ENCODE measurements around the gene SNAP23.
A peak's percentile ranks its signal among the peaks of the same experiment; 100 is the strongest.

SNAP23 gene

DNA sequence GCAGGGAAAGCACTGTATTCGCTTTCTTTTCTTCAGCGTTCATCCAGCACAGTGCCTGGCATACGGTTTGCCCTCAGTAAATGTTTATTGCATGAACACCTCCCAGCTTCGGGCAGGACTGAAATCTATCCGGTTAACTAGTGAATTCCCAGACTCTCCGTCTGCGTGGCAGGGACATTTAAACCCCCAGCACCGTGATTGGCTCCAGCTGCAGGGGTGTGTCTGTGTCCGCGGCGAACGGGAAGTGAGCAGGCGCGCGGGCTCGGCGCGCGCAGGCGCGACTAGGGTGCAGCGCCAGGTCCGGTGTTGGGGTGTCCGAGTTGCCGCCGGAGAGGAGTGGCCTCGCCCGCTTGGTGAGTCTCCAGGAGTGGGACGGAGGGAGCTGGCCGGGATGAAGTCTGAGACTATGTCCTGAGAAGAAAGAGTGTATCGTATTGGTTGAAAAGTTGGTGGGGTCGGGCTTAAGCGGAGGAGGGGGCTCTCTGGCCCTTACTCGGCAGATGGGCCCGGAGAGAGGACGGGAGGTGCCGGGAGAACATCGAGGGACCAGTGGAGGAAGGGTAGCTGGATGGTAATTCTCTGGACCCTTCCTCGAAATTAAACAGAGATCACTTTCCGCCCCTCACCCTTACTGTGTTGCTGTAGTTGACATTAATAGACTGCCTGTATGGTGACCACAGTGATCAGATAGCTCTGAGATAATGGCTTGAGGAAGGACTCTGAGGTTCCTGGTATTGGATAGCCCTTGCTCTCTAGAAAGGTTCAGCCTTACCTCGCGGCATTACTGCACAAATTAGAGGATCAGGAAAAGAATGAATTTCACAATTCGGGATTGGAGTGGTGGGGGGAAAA is at the start of gene SNAP23:
SNAP23 (plus strand) TSS at position 274 of the 852 bp plus-strand sequence. CDS start 16,213 bp downstream, outside the sequence.
- DNase-seq = peak; percentile 98

DNA sequence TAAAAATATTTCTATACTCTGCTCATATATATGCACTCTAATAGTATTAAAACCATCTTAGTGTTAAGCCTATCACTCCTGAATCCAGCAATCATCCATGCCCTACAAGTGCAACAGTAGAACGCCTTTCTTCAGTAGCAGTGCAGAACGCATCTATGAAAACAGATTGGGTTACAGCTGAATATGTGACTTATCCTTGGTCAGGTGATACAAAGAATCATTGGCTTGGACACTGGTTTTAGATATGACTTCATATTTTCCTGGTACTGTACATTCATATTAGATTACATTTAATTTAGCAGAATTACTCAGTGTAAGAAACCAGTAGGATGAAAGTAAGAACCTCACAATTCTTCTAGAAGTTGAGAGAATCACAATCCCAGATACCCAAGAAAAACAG is 47.8 kb upstream of the SNAP23 start:
- DNase-seq = no peak

DNA sequence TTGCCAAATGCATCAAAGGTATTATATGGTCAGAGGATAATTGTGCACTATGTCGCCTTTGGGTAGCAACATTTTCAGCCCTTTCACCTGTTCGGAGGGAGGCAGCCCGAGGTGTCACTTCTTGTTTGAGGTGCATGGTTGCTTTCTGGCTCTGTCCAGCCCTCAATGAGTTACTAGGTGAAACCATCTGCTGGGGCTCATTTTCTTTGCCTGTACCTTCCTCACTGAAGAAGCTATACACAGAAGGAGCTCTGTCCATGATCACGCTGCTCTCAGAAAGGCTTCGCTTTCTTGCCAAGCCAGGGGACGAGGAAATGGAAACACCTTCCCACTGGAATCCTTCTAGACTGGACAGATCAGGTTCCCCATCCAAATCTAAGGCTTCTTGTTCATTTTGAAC is 47.2 kb upstream of the SNAP23 start:
- DNase-seq = no peak

DNA sequence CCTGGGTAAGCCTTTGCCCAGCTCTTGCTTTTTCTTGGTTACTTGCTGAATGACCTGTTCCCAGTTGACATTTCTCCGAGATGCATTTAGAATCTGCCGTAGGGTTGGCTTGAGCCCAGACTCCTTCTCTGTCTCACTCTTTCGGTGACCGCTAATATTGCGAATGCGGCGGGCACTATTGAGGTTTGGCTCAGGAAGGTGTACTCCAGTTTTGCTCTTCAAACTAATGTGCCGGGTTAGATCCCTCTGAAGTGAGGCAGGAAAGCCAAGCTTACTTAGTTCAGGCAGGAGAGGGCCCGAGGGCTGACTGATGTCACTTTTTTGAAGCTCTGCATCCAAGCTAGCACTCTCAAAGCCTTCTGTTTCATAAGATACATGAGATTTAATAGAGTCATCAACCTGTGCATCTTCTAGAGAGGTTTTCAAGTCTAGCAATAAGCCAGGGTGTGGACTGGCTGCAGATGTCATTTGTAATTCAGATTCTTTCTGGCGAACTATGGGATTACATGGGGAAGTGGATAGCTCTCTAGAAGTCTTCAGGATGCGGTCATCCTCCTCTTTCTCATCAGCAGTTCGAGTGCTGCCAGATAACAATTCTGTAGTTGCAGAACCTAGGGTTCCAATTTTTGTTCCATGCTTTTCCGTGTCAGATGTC is 45.5 kb upstream of the SNAP23 start:
- DNase-seq = no peak

DNA sequence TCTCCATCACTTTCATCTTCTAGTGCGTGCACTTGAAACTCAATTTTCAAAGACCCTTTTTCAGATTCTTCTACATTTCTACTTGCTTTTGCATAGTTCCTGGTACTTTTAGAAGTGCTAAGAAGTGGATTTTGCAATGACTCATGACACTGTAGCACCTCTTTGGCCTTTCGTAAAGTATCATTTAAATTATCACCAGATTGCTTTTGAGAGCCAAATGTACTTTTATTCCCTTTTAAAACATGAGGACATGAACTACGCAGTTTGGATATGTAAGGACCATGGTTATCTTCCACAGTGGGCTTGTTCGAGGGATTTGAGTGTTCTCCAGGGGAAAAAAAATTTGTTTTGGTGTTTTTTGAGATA is 45.0 kb upstream of the SNAP23 start:
- no peak for DNase-seq

DNA sequence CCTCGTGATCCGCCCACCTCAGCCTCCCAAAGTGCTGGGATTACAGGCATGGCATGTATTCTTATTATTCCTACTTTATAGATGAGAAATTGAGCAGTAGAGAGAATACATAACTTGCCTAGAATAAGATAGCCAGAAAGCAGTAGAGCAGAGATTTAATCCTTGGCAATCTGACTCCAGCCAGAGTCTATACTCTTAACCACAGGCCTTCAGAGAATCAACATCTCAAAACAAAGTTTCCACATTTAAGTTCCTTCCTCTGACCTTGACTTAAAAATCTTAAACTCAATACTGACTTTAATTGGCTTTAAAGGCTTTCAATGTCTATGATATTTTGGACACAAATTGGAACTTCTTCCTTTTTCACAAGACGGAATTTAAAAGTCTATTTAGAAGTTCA is 41.6 kb upstream of the SNAP23 start:
- no peak for DNase-seq

DNA sequence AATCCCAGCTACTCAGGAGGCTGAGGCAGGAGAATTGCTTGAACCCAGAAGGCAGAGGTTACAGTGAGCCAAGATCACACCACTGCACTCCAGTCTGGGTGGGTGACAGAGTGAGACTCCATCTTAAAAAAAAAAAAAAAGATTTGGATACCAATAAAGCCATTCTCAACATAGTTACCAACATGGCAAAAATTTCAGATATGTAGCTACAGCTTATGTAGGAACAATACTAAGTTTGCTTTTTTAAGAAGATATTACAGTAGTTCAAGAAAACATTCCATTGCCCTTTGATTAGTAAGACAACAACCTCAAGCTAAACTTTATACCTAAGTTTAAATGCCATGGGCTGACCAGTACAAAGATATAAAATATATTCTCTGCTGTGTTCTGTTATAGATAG is 38.9 kb upstream of the SNAP23 start:
- DNase-seq = no peak

DNA sequence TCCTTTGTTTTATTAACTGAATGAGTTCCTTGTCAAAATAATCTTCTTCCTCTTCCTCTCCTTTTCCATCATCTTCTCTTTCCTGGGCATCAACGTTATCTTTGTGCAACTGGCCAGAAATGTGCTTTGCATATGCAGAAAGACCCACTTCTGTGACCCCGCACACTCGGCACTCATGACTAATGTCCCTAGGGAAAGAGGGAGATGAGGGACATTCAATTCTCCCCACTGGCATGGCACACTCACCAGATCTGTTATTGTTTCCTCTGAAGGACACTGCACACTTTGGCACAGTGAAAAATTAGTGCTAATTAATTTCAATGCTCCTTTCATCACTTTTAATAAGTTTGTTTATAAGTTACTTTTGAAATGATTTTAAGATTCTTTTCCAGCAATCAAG is 38.5 kb upstream of the SNAP23 start:
- no peak for DNase-seq

DNA sequence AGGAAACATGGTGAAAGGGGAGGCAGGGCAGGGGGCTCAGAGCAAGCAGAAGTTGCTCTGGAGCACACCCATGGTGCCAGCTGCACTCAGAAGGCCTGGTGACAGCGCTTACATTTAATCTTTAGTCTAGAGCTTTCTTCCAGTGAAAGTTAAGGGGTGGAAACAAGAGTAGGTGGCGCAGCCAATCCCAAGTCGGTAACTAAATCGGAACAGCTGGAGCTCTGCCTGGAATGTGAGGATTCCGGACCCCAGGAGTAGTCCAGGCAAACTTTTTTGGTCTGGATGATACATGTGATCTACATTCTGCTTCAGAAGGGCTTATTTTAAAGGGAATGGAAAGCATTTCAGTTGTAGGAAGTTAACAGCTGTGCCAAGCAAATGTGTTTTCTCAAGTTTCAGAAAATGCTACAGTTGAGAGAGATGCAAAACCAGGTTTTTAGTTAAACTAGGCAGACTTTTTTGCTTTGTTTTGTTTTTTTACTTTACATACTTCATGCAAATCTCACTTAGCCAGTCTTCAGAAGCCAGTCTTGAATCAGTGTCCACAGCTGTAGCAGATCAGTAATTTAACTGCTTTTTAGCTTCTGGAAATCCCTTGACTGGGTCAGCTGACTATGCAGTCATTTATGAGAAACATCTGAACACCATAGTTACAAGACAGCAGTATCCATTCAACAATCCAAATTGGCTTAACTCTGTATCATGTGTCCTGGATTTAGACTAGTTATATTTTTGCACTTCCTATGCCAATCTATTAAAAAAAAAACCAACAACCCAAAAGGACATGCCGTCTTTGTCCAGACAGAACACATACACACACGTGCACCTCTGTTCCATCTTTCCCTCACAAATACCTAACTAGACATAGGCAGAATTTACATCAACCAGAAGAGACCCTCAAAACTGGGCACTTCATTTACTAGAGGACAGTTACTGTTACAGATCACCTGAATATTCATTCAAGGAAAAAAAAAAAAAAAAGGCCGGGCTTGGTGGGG is 37.7 kb upstream of the SNAP23 start:
- peak; percentile 93 for DNase-seq

DNA sequence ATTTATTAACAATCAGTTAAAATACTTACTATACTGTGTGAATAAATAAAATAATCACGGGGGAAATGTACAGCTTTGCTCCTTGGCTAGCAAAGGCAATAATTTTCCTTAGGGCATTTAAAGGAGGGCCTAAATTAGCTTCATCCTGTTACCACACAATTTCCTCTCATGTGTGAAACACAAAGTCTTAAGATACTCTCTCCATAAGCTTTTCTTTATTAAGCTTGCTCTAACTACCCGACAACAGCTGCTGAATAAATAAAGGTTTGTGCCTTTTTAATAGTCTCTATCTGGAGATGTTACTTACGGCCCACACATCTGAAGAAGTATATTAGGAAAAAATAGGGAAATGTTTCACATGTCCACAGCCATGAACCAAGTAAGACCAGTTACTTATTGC is 34.2 kb upstream of the SNAP23 start:
- DNase-seq = no peak

DNA sequence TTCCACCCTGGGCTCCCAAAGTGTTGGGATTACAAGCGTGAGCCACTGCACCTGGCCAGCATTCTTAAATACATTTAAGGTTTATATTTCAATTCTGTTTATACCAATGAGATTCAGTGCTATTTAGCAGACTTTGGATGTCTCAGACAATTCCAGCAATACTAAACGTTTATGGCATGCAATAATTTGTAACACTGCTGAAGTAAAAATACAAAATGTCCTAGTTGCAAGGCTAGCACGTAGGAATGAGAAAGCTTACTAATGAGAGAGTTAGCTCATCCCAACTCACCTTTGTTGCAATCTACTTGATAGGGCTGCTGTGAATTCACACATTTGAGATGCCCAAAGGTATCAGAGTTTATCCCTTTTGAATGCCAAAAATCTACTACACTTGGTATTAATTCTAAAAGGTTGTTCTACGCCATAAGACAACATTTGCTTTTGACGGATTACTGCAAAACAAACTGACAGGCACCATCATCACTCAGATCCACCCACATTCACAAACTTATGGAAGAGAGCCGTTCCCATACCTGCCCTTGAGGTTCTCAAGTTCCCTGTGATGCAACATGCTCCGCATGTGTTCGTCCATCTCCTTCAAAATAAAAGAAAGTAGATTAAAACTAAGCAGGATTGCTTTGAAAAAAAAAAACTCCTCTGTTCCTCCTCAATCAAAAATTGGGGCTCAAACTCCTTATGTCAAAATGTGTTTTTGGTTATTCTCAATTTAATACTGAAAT is 29.7 kb upstream of the SNAP23 start:
- no peak for DNase-seq

DNA sequence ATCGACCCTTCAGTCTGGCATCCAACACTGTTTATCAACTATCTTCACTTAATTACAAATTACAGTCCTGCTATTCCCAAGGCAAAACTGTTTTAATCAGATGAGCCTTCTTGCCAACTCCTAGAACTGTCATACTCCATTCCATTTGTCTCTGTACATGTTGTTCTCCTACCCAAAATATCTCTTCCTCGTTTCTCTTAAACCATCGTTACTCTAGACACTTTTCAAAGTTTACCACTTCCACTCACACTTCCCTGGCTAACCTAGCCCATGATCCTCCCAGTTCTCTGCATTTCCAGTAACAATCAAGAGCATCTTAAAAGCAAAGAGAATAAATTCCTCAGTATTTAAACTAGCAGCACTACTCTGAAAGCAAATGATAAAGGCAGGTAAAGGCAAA is 24.4 kb upstream of the SNAP23 start:
- no peak for DNase-seq

DNA sequence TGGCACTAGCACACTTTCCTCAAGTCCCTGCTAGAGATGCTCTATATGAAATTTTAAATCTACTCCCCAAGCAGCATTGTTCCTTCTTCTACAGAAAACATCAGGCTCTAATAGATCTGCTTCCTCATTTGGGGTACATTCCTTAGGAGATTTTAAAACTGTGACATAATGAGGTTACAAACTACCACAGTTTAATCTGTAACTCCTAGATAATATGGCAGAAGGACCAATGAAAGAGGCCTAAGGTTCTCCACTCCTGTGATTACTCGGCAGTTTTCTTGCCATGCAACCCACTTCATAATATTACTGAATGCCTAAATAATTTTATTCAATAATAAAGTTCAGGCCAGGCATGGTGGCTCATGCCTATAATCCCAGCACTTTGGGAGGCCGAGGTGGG is 20.6 kb upstream of the SNAP23 start:
- DNase-seq = no peak

DNA sequence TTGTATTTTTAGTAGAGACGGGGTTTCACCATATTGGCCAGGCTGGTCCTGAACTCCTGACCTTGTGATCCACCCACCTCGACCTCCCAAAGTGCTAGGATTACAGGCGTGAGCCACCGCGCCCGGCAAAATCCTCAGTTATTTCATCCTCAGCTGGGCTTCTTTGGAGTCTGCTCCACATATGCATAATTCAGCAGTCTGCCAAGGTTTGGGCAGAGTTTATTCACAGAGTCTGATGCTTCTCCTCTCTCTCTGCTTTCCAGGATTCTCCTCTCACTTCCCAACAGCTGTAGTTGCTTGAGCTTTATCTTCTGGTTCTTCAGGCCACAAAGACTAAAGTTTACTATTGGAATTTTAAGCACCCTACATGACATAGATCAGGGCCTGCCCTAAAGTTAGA is 12.7 kb upstream of the SNAP23 start:
- DNase-seq = no peak

DNA sequence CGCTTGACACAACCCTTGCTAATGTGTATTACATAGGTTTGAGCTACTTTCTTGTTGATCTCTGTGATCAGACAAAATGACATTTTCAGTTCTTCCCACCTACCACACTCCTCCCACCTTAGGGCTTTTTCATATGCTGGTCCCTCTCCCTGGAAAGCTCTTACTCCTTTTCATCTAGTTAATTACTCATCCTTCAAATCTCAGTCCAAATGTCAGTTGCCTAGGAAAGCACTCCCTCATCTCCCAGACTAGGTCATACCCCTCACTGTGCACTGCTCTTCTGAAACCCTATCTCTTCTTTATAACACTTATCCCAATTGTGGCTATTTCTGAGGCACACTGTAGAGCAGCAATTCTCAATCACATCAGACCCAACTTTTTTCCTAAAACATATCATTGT is 11.8 kb upstream of the SNAP23 start:
- DNase-seq = no peak

DNA sequence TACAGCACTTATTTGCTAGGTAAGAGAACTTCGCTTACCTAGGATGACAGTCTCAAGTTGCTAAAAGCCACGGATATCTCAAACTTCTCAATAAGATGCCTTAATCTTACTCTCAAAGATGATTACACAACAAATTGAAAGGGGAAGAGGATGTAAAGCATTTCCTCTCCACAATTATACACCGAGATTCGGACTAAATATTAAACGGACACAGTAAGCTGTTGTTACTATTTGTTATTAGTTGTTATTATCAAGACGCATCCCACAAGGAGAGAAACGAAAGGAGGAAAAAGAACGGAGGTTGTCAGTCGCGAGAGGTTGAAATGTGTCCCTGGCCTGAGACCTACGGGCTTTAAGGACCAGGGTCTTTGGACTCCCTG is 5.2 kb upstream of the SNAP23 start:
- DNase-seq = no peak

DNA sequence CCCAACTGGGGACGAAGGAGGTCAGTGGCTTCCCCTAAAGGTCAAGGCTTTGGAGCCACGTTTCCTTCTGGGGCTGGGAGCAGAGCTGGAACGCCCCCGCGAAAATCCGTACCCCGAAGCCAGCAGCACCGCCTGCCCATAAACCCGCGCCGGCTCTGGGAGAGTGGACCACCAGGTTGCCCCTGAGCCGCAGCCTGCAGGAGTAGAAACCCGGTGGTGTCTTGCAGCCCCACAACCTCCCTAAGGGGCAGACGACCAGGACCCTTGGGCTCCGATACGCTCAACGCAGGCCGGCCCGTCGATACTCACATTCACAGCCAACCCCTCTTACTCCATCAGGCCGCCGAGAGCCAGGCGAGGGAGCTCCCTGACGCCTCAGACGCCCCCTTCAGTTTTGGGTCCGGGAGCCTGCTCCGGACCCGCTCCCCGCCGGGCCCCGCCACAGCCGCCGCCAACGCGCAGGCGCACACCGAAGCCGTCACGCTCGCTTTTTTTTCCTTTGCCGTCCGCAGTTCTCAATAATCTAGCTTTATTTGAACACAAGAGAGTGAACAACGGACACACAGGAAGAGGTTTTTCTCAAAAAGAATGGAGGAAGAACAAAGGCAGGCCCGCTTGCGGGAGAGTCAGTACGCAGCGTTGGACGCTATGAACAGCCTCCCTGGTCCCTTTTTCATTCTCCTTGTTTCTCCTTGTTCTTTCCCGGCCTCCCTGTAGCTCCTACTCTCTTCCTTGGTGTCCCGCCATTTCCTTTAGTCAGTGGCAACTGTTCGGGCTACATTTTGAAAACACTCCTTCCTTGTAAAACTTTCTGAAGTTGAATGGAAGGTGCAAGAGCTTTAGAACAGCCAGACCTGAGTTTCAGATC is 4.5 kb upstream of the SNAP23 start, which contains the start of gene ZNF106:
ZNF106 (minus strand) TSS at position 471 of the 868 bp plus-strand sequence. CDS start 18,852 bp downstream, outside the sequence.
- DNase-seq = peak; percentile 93

DNA sequence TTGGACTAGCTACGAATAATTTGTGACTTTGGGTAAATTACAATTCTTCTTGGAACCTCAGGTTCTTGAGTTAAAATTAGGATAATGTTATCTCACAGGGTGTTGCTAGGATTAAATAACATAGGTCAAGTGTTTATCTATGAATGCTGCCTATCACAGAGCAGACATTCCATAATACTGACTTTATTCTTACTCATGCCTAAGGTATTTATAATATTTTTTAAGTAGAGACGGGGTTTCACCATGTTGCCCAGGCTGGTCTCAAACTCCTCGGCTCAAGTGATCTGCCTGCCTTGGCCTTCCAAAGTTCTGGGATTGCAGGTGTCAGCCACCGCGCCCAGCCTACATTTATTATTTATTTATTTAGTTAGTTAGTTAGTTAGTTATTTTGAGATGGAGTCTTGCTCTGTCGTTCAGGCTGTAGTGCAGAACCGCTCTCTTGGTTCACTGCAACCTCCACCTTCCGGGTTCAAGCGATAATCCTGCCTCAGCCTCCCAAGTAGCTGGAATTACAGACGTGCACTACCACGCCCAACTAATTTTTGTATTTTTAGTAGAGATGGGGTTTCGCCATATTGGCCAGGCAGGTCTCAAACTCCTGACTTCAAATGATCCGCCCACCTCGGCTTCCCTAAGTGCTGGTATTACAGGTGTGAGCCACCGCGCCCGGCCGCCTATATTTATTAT is 3.8 kb upstream of the SNAP23 start:
- DNase-seq = no peak

DNA sequence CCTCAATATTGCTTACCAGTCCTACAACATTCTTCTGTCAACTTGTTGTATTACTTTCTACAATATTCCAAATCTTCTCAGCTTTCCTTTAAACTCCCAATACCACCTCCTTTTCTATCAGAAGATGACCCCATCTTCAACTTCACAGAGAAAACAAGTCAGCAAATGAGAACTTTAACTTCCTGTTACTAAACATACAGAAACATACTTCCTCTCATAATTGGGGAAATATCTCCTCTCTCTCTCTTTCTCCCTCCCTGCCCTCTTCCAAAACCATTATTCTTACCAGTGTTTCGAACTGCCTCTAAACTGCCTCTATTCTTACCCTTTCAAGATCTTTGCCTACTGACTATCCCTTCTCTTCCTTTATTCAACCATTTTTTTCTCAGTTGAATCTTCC is 1.8 kb upstream of the SNAP23 start:
- no peak for DNase-seq

DNA sequence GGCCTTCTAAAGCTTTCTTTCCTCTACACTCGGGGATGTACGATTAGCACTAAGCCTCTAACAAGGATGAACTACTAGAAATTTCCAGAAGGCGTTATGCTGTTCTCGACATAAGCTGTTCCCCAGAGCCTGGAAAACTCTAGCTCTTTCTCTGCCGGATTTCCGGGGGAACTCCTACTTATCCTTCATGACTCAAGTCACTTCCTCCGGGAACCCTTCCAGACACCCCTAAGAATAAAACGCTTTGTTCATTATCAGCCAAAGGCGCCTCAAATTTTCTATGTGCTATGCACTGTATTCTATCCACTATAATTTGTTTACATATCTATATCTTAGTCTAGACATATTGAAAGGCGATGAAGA is 455 bp upstream of the SNAP23 start:
- no peak for DNase-seq

Measured in islet precursor cell (in vitro differentiated cells).